ENCODE results near the gene IQCK. TPM values are rescaled to one million over a fixed set of nuclear protein-coding genes. Genes with fewer than 3 reads are reported as not detected.

IQCK gene
- total RNA-seq, 1 donor from 2014 or later = 6.5 TPM

DNA sequence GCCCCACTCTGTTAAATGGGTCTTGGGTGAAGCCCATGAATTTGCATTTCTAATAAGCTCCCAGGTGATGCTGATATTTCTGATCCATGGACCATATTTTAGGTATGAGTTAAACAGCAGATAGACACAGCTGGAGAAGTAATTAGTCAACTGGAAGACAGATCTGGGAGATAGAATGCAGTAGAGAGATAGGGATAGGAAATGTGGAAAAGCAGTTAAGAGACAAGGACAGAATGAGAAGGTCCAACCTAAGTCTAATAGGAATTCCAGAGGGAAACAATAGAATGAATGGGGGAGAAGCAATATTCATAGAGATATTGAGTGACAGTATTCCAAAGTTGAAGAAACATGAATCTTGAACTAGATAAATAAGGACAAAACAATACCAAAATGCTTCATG, 94.9 kb downstream of the IQCK start:
- intact Hi-C loops (cut with DNase I) = no loop called here
- DNase-seq (no peak), ATAC-seq (ENCODE audit: poor library complexity) (no peak)

DNA sequence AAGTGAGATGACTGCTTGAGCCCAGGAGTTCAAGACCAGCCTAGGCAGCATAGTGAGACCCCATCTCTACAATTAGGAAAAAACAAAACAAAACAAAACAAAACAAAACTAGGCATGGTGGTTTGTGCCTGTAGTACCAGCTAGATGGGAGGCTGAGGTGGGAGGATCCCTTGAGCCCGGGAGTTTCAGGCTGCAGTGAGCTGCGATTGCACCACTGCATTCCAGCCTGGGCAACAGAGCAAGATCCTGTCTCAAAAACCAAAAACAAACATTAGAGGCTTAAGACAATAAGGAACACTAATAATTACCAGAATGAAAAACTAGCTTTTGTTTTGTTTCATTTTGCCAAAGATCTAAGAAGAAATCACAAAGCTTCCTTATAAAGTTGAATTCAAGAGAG, 97.3 kb downstream of the IQCK start:
- no peak for ATAC-seq (ENCODE audit: poor library complexity)
- intact Hi-C loops (cut with DNase I) = no loop called here
- DNase-seq = no peak

DNA sequence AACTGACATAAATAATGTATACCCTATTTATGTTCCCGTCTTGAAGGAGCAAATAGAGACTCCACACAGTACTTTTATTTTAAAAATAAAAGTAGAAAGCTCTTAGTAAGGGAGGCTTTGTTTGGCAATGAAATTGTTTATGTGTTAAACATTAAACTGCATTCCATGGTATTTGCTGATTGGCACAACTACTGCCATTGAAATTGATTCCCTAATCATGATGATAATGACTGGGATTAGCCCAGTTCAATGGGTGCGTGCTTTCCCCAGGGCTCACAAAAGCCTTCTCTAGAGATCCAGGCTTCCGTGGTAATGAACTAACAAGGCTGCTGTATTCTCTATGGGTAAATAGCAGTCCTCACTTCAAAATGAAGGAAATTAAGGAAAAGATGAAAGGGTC, 99.1 kb downstream of the IQCK start:
- no peak for DNase-seq
- no peak for ATAC-seq (ENCODE audit: poor library complexity)
- intact Hi-C loops (cut with DNase I) = no loop called here

DNA sequence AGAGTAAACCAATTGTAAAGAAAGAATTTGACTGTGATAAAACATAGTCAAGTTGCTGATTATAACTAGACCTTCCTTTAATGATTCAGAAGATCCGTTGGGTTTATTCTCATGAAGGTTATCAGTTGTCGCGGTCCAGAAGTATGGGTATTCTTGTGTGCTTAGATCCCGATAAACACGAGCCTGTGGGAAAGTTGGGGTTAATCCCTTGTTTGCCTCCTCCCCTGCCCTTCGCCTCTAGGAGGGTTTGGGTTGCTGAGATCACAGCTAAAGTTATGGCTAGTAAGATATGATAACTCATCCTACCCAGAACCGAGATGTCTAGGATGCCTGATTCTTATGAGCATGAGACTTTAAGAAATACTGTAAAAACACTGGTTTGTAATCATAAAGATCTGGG, 99.8 kb downstream of the IQCK start:
- DNase-seq = no peak
- intact Hi-C loops (cut with DNase I) = no loop called here
- no peak for ATAC-seq (ENCODE audit: poor library complexity)

DNA sequence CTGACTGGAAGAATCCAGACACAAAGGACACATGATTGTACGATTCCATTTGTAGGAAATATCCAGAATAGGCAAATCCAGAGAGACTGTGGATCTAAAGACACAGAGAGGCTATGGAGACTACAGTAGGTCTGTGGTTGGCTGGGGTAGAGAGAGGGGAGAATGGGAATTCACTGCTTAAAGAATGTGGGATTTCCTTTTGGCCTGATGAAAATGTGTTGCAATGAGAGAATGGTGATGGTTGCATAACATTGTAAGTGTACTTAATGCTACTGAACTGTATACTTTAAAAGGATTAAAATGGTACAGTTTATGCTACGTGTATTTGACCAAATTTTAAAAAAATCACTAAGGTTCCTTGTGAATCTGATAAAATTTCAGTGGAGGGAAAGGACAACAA, 104.5 kb downstream of the IQCK start:
- intact Hi-C loops (cut with DNase I) = no loop called here
- no peak for DNase-seq
- ATAC-seq (ENCODE audit: poor library complexity) = no peak

DNA sequence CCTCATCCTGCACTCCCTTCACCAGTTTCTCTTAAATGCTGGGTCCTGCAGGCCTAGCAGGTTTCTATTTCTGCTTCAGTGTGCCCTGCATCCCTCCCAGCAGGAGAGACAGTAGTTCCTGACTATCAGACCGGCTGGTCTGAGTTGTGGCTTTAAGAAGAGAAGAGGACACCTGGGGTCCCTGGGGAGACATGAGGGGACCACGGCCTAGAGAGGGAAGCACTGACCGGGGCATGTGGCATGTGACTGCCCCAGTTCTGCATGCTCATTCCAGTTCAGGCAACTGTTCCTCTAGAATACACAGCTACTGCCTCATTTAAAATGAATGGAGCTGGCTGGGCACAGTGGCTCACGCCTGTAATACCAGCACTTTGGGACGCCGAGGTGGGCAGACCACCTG, 105.3 kb downstream of the IQCK start:
- ATAC-seq (ENCODE audit: poor library complexity) (no peak), DNase-seq (no peak)
- intact Hi-C loops (cut with DNase I) = no loop called here

DNA sequence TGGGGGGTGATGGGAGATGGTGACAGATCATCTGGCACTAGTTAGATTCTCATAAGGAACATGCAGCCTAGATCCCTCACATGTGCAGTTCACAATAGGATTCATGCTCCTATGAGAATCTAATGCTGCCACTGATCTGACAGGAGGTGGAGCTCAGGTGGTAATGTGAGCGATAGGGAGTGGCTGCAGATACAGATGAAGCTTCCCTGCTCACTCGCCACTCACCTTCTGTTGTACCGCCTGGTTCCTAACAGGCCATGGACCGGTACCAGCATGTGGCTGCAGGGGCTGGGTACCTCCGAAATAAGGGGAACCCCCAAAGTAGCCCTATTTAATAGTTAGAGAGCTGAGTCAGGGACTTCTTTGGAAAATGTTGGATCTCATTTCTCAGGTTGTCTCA, 106.1 kb downstream of the IQCK start:
- intact Hi-C loops (cut with DNase I) = no loop called here
- no peak for ATAC-seq (ENCODE audit: poor library complexity)

DNA sequence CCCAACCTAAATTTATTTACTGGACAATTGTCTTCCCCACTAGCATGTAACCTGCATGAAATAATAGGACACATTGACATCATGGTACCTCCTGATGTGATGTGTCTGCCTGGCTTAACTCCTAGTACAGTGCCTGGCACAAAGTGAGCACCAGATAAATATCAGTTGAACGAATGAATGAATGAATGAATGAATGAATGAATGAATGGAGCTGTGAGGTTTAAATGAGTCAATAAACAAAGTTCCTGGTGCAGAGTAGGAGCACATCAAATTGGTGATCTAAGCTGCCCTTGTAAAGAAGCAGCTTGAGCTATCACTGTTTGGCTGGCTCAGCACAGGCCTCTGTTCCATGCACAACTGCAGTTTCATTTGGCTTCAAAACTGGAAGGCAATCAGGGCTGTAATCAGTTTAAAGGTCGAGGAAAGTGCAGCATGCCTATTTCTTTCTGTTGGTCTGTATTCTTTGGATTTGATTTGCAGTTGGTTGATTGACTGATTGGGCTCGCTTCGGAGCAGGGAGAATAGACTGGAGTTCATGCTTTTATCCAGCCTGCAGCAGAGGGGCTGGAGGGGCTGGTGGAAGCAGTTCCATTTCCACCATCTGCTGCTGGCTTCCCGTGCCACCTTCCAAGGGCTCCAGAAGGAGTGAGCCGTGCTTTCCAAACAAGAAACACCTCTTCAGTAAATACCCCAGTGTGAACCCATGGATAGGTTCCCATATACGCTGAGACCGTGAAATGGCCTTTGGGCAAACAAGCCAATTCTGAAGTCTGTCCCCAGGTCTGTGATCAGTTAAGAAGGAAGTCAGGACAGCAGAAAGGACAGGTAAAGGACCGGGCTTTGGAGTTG, 112.0 kb downstream of the IQCK start:
- DNase-seq (no peak), ATAC-seq (ENCODE audit: poor library complexity) (no peak)
- intact Hi-C loops (cut with DNase I) = no loop called here

More for the DNA sequence above, 106.1 kb downstream of the IQCK start:
- no peak for DNase-seq

DNA sequence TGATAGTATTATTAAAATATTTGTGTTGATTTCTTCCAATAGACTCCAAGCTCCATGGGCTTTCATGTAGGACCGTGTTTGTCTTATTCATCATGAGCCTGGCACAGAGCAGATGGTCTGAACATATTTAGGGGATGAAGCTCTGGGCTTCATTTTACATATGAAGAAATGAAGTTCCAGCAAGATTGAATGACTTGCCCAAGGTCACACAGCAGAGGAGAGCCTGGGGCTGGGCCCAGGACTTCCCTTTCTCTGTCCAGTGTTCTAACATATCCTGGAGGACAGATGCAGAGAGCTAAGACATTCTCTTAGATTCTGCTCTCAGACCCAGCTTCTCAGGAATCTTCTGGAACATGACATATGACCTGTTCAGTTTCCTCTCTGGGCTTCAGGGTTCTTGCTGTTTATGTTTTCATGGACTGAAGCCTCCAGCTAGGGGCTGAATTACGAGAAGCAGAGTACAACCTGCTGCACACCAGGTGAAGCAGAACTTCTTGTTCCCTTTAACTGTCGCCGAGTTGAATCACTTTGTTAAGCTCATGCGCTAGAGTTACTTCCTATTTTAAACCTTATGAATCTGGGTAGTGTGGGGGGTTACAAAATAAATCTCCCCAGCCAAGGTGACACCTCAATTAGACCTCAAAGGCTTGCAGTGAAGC, 113.0 kb downstream of the IQCK start:
- ATAC-seq (ENCODE audit: poor library complexity) (peak; percentile 74), DNase-seq (no peak)
- intact Hi-C loops (cut with DNase I) = no loop called here

DNA sequence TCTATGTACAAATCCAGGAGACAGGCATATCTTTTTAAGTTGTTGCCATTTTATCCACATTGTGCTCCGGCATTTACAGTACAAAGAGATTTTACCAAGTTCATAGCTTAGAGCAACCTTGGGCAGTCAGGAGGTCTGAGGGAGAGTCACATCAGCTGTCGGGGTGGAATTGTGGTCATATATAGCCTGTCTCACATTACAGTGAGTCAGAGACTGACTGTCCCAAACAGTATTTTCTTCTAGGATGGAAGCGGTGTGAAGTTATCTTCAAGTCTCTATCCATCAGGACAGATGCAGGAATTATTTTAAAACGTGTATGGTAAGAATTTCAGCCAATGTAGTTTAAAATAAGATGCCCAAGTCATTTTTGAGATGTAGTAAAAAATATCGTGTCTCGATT, 113.6 kb downstream of the IQCK start:
- intact Hi-C loops (cut with DNase I) = no loop called here
- ATAC-seq (ENCODE audit: poor library complexity) = peak; percentile 86
- no peak for DNase-seq

DNA sequence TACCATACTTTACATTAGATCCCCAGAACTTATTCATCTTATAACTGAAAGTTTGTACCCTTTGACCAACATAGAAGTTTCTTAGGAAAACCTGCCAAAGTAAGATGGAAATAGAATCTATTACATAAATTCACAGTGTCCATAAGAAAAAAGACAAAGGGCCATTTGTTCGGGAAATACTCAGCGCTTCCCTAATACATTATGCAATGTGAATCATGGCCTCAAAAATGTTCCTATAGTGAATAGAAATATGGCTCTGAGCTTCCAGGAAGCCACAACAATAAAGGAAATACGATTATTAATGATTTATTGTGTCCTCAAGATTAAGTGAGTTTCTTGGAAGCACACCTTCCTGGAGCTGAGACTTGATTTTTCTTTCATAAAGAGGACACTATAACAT, 115.1 kb downstream of the IQCK start:
- intact Hi-C loops (cut with DNase I) = no loop called here
- DNase-seq (no peak), ATAC-seq (ENCODE audit: poor library complexity) (no peak)

DNA sequence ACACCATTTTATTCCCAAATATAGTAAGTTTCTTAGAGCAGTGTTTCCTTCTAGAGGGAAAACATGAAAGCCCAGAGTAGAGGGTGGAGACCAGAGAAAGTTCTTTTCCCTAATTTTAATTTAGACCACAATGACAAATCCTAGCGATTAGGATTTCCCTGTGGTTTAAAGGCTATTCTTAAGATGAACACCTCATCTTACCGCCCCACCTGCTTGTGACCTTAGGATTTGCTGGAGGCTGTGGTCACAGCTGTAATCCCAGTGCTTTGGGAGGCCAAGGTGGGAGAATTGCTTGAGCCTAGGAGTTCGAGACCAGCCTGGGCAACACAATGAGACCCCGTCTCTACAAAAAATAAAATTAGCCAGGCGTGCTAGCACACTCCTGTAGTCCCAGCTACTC, 115.5 kb downstream of the IQCK start:
- intact Hi-C loops (cut with DNase I) = no loop called here
- DNase-seq = no peak
- ATAC-seq (ENCODE audit: poor library complexity) = no peak

DNA sequence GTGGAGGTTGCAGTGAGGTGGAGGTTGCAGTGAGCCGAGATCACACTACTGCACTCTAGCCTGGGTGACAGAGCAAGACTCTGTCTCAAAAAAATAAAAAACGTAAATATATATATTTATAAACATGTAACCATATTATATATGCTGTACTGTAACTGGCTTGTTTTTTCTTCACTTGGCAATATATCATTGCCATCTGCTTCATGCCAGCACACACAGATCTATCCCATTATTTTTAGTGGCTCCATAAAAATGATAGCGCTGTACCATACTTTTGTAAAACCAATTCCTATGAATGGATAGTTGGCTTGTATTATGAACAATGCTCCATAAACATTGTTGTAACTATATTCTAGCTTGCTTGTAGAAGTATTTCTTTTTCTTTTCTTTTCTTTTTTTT, 117.1 kb downstream of the IQCK start:
- intact Hi-C loops (cut with DNase I) = no loop called here
- ATAC-seq (ENCODE audit: poor library complexity) = no peak

DNA sequence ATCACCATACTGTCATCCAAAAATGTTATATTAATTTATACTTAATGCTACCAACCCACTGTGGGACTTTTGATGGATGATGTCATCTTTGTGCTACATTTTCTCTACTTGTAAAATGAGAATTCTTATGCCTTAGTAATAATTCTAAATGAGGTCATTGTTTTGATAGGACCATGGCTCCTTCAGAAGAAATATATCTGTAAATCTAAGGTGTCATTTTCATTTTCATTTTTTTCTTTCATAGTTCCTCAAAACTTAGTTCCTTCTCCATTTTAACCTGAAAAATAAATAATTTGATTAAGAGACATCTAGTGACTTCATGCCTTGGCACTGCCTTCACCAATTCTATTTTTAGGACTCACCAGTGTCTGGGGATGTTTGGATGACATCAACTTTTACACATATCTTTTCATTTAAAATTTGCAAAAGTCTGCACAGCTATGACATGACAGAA, 117.9 kb downstream of the IQCK start:
- no peak for ATAC-seq (ENCODE audit: poor library complexity)
- DNase-seq = no peak
- intact Hi-C loops (cut with DNase I) = no loop called here

More for the DNA sequence above, 117.1 kb downstream of the IQCK start:
- DNase-seq = no peak

DNA sequence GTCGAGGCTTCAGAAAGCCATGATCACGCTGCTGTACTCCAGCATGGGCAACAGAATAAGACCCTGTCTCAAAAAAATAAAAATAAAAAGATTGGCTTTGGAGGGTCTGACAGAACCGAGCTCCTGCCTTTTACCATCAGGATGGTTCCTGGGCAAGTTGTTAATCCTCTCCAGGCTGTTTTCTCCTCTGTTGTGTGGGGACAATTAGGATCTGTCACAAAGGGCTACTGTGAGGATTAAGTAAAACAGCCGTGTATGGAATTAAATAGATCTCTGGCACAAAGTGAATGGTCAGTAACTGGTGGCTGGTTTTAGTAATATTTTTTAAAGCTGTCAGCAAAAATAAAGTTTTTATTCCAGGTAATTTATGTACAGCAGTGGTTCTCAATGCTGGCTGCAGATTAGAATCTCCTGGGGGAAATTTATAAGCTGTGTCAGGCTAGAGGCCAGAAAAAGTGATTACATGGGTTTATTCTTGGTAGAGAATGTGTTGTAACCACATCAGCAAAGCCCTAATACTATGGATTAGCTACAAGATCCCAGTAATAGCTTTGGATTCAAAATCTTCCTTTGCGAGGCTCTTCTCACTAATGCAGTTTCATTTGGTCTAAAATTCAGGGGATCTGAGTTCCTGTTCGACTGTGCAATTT, 119.4 kb downstream of the IQCK start:
- intact Hi-C loops (cut with DNase I) = no loop called here
- ATAC-seq (ENCODE audit: poor library complexity) (no peak), DNase-seq (no peak)

DNA sequence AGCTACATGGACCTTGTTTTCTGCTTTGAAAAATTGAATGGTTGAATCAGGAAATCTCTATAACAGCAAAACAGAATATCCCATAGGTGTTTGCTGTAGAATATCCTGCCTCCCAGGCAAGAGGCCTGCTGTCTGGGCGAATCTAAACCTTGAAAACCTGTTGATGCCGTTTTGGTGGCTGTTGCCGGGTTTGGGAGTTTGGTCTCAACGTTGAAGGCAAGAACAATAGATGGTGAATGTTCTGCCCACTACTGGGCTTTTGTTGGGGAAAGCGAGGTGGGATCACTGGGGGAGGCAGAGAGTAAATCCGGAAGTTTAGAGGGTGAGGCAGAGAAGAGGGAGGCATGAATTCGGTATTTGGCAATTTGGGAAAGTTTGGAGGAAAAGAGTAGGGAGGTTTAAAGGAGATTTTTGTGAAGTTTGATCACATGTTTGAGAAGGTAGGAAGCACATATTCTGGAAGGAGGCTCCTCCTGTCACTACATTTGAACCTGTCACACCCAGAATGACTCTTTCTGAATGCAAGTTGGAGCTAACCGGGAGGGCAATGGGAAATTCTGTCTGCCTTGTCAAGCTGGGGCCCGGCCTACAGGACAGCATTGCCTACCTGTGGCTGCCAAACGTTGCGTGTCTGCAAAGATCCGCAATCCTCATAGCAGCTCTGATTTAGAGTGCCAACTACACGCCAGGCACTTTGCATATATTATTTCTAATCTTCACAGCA, 120.1 kb downstream of the IQCK start:
- no peak for DNase-seq
- intact Hi-C loops (cut with DNase I) = no loop called here
- no peak for ATAC-seq (ENCODE audit: poor library complexity)

DNA sequence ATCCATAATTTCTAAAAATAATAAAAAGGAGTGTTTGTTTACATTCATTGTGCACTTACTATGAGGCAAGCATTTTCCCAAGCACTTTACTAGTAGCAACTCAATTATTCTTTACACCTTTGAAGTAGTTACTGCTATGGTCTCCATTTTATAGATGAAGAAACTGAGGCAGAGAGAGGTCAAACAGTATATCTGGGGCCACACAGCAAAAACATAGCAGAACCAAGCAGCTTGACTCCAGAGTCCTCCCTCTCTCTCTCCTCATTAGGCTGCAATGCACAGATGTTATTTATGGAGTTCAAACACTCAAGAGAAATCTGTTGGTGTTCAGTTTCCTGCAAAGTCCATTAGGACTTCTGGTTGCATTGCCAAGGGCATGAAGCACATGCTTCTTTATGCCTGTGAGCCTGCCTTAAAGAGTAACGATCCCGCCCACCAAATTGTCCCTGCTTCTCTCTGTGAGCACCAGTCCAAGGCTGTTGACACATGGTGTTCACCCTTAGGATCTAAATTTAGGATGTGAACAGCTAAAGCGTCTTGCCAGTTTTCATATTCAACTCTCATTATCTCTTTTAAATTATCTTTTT, 122.5 kb downstream of the IQCK start:
- ATAC-seq (ENCODE audit: poor library complexity) (peak; percentile 95), DNase-seq (peak; percentile 57)
- intact Hi-C loops (cut with DNase I) = no loop called here

DNA sequence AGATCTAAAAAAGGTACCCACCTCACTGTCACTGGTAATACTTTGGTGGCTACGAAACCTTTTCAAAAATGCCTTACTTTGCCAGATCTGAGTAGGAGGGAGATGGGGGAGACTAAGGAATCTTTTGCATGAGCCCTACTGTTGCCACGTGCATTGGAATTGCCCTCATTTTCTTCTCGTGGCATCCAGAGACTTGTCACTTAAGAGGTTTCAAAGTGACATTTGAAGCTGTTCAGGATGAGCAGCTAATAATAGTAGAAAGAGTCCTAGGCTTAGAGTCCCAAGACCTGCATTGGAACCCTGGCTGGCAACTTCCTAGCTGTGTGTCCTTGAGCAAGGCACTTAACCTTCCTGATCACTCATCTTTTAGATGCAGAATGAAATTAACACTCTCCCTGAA, 123.1 kb downstream of the IQCK start:
- DNase-seq (no peak), ATAC-seq (ENCODE audit: poor library complexity) (peak; percentile 78)
- intact Hi-C loops (cut with DNase I) = no loop called here
